Measurements from ENCODE around the gene IL17REL. TPM values are rescaled to one million over a fixed set of nuclear protein-coding genes. Genes with fewer than 3 reads are reported as not detected.

IL17REL gene
- total and polyA plus RNA-seq, 10 of the 15 experiments (the other 5 are each of a cell fraction or from before 2014, with no cell fraction given), result 0.03 TPM; not detected in 9

- Histone ChIP-seq H3K4me3 (peak overlapping the region; percentile 58; the same call in 1 of the 2 replicates), H3K4me2 (ENCODE audit: control insufficient read depth, insufficient read depth) (peak overlapping the region; percentile 59), H3K36me3 (ENCODE audit: control insufficient read depth in 2 of 2, insufficient read depth in 2 of 2, low read length in 1 of 2) (no peaks in the 10 kb centered on the region), H2AFZ (ENCODE audit: control insufficient read depth, low read depth, low read length) (peak overlapping the region; percentile 24; the same call in 1 of the 2 replicates), H3K27me3 (replicated peaks in 1 of 2; ENCODE audit: control insufficient read depth in 2 of 2, insufficient read depth in 2 of 2, low read length in 1 of 2) (no peaks in the 10 kb centered on the region; a peak in 1 of 4 replicates), H3K9me3 (replicated peaks; ENCODE audit: control insufficient read depth, insufficient read depth, low read length) (no peaks in the 10 kb centered on the region), H4K20me1 (ENCODE audit: control insufficient read depth, insufficient read depth) (no peaks in the 10 kb centered on the region), H3K79me2 (ENCODE audit: control insufficient read depth, insufficient read depth, low read length) (no peaks in the 10 kb centered on the region), H3K27ac (ENCODE audit: control insufficient read depth, insufficient read depth) (no peak overlapping the region), H3K9ac (ENCODE audit: control insufficient read depth, insufficient read depth, low read length) (peak overlapping the region; percentile 27; the same call in 1 of the 2 replicates), H3K4me1 (ENCODE audit: control insufficient read depth, insufficient read depth, low read length) (peaks cover 14% of the 10 kb centered on the region)
- ChIA-PET SMC1A (ENCODE audit: uncharacterized antibody, unreplicated experiment) (no interaction called here), CTCF (interaction anchor here (3.0 kb wide), 1 partner anchor 79 kb away, joined by 11 read pairs; no protein-coding TSS in a partner anchor), RAD21 (ENCODE audit: unreplicated experiment) (interaction anchor here (1.4 to 2.0 kb wide), 3 partner anchors 20 to 33 kb away, joined by 4 to 6 read pairs (median 5); no protein-coding TSS in a partner anchor), POLR2A (interaction anchor here (1.4 kb wide), 1 partner anchor 48 kb away, joined by 6 read pairs; no protein-coding TSS in a partner anchor)
- peak; percentile 38 for FAIRE-seq
- intact Hi-C loops (cut with micrococcal nuclease; ENCODE audit: unreplicated experiment), result no loop called here
- no TSS peak for BruUV-seq (replicated peaks)
- in situ Hi-C loops (cut with MboI), result no loop called here
- WGBS (ENCODE audit: insufficient coverage, insufficient replicate concordance, low lambda C conversion rate, missing lambda C conversion rate), result 56% methylated on average over 35 of the region's 46 CpGs
- ATAC-seq, result peak; percentile 33
- DNase-seq (ENCODE audit: low read depth, low spot score), result no peak
- TF ChIP-seq FOXK2 (IDR thresholded peaks at IDR 0.05), result no peak
- 0 out of 2 replicates have a peak, but pooled peaks have one; percentile 18 for TF ChIP-seq POLR2A (IDR thresholded peaks at IDR 0.05; ENCODE audit: low read depth, low read length)
- TF ChIP-seq GATAD2B (conservative IDR thresholded peaks at IDR 0.05; ENCODE audit: low read depth), result 0 out of 2 replicates have a peak, but pooled peaks have one; percentile 60
- TF ChIP-seq CTCF (IDR thresholded peaks at IDR 0.05 in 2 of 3, conservative IDR thresholded peaks at IDR 0.05 in 1 of 3; ENCODE audit: control insufficient read depth in 2 of 3, extremely low read depth in 1 of 3, insufficient read depth in 1 of 3, low read depth in 3 of 3, low read length in 3 of 3), result no peak
- TF ChIP-seq DPF2 (IDR thresholded peaks at IDR 0.05), result peak; percentile 60; the same call in 1 of the 2 replicates
- peak; percentile 27; the same call in 1 of the 2 replicates for TF ChIP-seq LARP7 (IDR thresholded peaks at IDR 0.05)
- 0 out of 2 replicates have a peak, but pooled peaks have one; percentile 5 for TF ChIP-seq IKZF1 (conservative IDR thresholded peaks at IDR 0.05)
These were observed 2.5 kb downstream of the IL17REL start for GRCh38 chr22:50009765-50010675.
